Fibroblast of lung (primary cell): ENCODE results near the gene ABLIM2. TPM values are rescaled to one million over a fixed set of nuclear protein-coding genes. Genes with fewer than 3 reads are reported as not detected.

Source experiments
- DNase-seq, 2 donors: peaks; one replicate each; pipeline versions ENCODE4 v3.0.0 to v3.0.0-alpha.2; 2010; ENCODE audit warnings: low read depth in 2 of 2
- H2AFZ ChIP-seq: 2 replicates; pipeline ENCODE4 v1.5.1; 2012; ENCODE audit warnings: low read length, control low read depth, inconsistent platforms
- H3K27ac ChIP-seq: 2 replicates; pipeline ENCODE4 v1.5.1; 2011; ENCODE audit warnings: low read length, control low read depth; ENCODE audit not compliant: insufficient read depth
- H3K27me3 ChIP-seq: 2 replicates; pipeline ENCODE4 v1.5.1; 2011; ENCODE audit warnings: mild to moderate bottlenecking, low read length; ENCODE audit not compliant: control insufficient read depth, insufficient read depth
- H3K36me3 ChIP-seq: 2 replicates; pipeline ENCODE4 v1.5.1; 2011; ENCODE audit warnings: low read length; ENCODE audit not compliant: control insufficient read depth, insufficient read depth
- H3K4me1 ChIP-seq: 2 replicates; pipeline ENCODE4 v1.5.1; 2011; ENCODE audit warnings: low read length; ENCODE audit not compliant: control insufficient read depth, insufficient read depth; ENCODE audit errors: extremely low read depth
- H3K4me2 ChIP-seq: 2 replicates; pipeline ENCODE4 v1.5.1; 2011; ENCODE audit warnings: low read length, control low read depth; ENCODE audit not compliant: insufficient read depth; ENCODE audit errors: extremely low read depth
- H3K4me3 ChIP-seq, 4 experiments: fragments of 200-600 bp in 1 of 4; sonication (generic) in 1 of 4; replicated peaks in 1 of 4; 2 replicates each; pipeline ENCODE4 v1.5.1; 2011 to 2016; ENCODE audit warnings: low read length in 4 of 4, low read depth in 3 of 4, mild to moderate bottlenecking in 3 of 4, control low read depth in 2 of 4, inconsistent platforms in 1 of 4, mixed read lengths in 1 of 4; ENCODE audit not compliant: insufficient read depth in 1 of 4; ENCODE audit errors: control extremely low read depth in 1 of 4
- H3K79me2 ChIP-seq: 2 replicates; pipeline ENCODE4 v1.5.1; 2012; ENCODE audit warnings: mild to moderate bottlenecking, low read length, inconsistent platforms; ENCODE audit not compliant: control insufficient read depth, insufficient read depth
- H3K9ac ChIP-seq: 2 replicates; pipeline ENCODE4 v1.5.1; 2011; ENCODE audit warnings: mild to moderate bottlenecking, low read length, control low read depth; ENCODE audit not compliant: insufficient read depth
- H3K9me3 ChIP-seq: 2 replicates; pipeline ENCODE4 v1.5.1; 2012; ENCODE audit warnings: low read depth, low read length; ENCODE audit not compliant: control insufficient read depth, insufficient read depth
- H4K20me1 ChIP-seq: 2 replicates; pipeline ENCODE4 v1.5.1; 2011; ENCODE audit warnings: low read length; ENCODE audit not compliant: control insufficient read depth, insufficient read depth; ENCODE audit errors: extremely low read depth
- EZH2 ChIP-seq: IDR thresholded peaks from 2 replicates; pipeline ENCODE4 v1.5.1; 2012; ENCODE audit warnings: low read length, control low read depth, mild to moderate bottlenecking; ENCODE audit errors: missing control alignments
- polyA plus RNA-seq, 2 donors: library from polyadenylated mRNA; depleted of rRNA in 1 of 2; stranded (reverse) in 1 of 2; unstranded in 1 of 2; fragments of >200 nt; gene quantifications; 2 replicates each; pipeline ENCODE4 v1.2.1, GENCODE V29; 2011 to 2012; ENCODE audit warnings: missing spikeins in 1 of 2
- total RNA-seq: library from RNA; depleted of rRNA; stranded (reverse); fragments of >200 nt; gene quantifications from 2 replicates; pipeline ENCODE4 v1.2.1, GENCODE V29; 2014
- TF ChIP-seq, protein P1 (sequence below), 2 donors: IDR thresholded peaks in 1 of 2; conservative IDR thresholded peaks in 1 of 2; 1 replicate in 1 of 2; 2 replicates in 1 of 2; pipeline ENCODE4 v1.5.1; 2011 to 2012; ENCODE audit warnings: low read length in 2 of 2, control low read depth in 1 of 2, inconsistent platforms in 1 of 2, low read depth in 1 of 2, mild to moderate bottlenecking in 1 of 2

Gene ABLIM2
- total and polyA plus RNA-seq, 2 donors (not counting 1 experiment from before 2014, with no cell fraction given), result 0.66 to 2.6 TPM

DNA sequence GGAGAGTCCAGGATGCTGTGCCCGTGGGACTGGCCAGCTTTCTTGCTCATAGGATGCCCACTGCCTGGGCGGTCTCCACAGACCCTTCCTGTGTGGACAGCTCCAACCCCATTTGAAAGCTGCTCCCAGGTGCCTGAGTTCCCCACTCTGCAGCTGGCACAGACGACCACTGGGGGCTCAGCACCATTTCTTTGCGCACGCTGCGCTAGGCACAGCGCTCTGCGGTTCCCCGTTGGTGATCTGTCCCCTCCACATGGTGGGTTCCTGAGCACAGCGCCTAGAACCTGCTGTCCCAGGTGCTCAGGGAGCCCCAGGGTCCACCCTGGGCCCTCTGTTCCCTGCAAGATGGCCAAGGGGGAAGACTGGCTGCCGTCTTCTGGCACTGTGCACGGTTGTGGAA lies 173.5 kb downstream of the ABLIM2 start:
- no peaks in the 10 kb centered on the region for H3K27me3 ChIP-seq
- no peak overlapping the region for H3K4me3 ChIP-seq
- no peaks in the 10 kb centered on the region for H3K9me3 ChIP-seq
- DNase-seq, result no peak
- no peaks in the 10 kb centered on the region for H3K36me3 ChIP-seq
- no peak for TF ChIP-seq EZH2
- TF ChIP-seq, protein P1, sequence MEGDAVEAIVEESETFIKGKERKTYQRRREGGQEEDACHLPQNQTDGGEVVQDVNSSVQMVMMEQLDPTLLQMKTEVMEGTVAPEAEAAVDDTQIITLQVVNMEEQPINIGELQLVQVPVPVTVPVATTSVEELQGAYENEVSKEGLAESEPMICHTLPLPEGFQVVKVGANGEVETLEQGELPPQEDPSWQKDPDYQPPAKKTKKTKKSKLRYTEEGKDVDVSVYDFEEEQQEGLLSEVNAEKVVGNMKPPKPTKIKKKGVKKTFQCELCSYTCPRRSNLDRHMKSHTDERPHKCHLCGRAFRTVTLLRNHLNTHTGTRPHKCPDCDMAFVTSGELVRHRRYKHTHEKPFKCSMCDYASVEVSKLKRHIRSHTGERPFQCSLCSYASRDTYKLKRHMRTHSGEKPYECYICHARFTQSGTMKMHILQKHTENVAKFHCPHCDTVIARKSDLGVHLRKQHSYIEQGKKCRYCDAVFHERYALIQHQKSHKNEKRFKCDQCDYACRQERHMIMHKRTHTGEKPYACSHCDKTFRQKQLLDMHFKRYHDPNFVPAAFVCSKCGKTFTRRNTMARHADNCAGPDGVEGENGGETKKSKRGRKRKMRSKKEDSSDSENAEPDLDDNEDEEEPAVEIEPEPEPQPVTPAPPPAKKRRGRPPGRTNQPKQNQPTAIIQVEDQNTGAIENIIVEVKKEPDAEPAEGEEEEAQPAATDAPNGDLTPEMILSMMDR (conservative IDR thresholded peaks at IDR 0.05 in 1 of 2, IDR thresholded peaks at IDR 0.05 in 1 of 2; ENCODE audit: low read depth in 1 of 2, low read length in 2 of 2), result no peak
- H3K9ac ChIP-seq, result no peak overlapping the region
- H3K79me2 ChIP-seq, result no peaks in the 10 kb centered on the region
- H2AFZ ChIP-seq, result no peak overlapping the region
- H3K4me2 ChIP-seq, result no peak overlapping the region
- H3K4me1 ChIP-seq, result no peaks in the 10 kb centered on the region
- no peaks in the 10 kb centered on the region for H4K20me1 ChIP-seq
- H3K27ac ChIP-seq, result no peak overlapping the region

DNA sequence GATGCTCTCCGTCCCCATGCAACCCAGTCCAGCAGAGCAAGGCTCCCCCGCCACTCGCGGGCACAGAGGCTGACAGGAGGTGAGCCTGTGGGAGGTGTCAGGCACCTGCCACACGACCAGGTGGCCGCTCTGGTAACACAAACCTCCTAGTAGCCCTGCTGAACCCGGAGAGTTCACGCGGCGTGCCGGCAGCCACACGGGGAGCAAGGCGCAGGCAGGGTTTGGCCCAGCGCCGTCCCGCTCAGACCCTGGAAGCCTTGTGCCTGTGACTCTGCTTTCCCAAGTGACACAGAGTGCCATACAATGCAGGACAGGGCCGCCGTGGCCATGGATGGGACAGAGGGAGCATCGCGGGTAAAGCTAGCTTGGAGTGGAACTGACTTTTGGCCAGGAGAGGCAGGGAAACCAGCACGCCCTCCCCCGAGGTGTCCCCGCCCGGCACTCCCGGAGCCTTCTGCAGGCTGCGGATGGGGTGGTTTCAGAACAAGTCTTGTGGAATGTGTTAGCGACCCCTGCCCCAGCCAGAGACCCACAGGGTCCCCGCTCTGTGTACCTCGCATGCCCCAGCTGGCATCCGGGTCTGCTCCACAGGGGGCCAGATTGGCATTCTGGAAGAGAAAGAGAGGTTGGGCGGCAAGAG lies 174.2 kb downstream of the ABLIM2 start:
- Histone ChIP-seq H4K20me1 (no peaks in the 10 kb centered on the region), H3K79me2 (no peaks in the 10 kb centered on the region), H3K36me3 (no peaks in the 10 kb centered on the region), H3K27me3 (no peaks in the 10 kb centered on the region), H3K9ac (no peak overlapping the region), H3K27ac (no peak overlapping the region), H3K4me3 (no peak overlapping the region), H3K9me3 (no peaks in the 10 kb centered on the region), H2AFZ (no peak overlapping the region), H3K4me2 (no peak overlapping the region), H3K4me1 (no peaks in the 10 kb centered on the region)
- DNase-seq, result no peak
- TF ChIP-seq, protein P1 (conservative IDR thresholded peaks at IDR 0.05 in 1 of 2, IDR thresholded peaks at IDR 0.05 in 1 of 2; ENCODE audit: low read depth in 1 of 2, low read length in 2 of 2), result no peak
- TF ChIP-seq EZH2, result no peak

DNA sequence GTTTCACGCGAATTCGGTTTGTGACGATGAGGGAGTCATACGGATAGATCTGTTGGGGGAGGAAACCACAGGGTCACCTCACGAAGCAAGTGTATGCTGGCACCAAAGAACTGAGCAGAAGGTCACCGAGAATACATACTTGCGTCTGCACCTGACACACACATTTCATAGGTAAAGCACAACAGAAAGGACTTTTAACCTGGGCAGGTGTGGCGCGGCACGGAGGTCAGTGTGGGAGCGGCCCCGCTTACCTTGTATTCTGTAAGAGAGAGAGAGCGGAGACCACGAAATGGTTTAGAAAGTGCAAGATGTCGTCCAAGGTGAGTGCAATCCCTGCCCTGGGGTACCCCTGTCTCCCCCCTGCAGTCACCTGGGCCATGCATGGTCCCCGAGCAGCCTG lies 175.3 kb downstream of the ABLIM2 start:
- no peaks in the 10 kb centered on the region for H3K36me3 ChIP-seq
- TF ChIP-seq, protein P1 (conservative IDR thresholded peaks at IDR 0.05 in 1 of 2, IDR thresholded peaks at IDR 0.05 in 1 of 2; ENCODE audit: low read depth in 1 of 2, low read length in 2 of 2), result no peak
- no peak for TF ChIP-seq EZH2

More for the DNA sequence above, 175.3 kb downstream of the ABLIM2 start:
- Histone ChIP-seq H3K4me1 (peaks cover 1% of the 10 kb centered on the region), H3K9ac (no peak overlapping the region), H3K27ac (no peak overlapping the region), H3K4me2 (no peak overlapping the region), H4K20me1 (no peaks in the 10 kb centered on the region), H3K4me3 (no peak overlapping the region), H3K27me3 (no peaks in the 10 kb centered on the region), H3K9me3 (no peaks in the 10 kb centered on the region), H3K79me2 (no peaks in the 10 kb centered on the region), H2AFZ (no peak overlapping the region)
- DNase-seq, result no peak
